Panc1 (cell line): ENCODE measurements around the gene AHCY. TPM values are rescaled to one million over a fixed set of nuclear protein-coding genes. Genes with fewer than 3 reads are reported as not detected.

Source experiments
- ATAC-seq: fragments of 200-7000 bp; cut with Tn5 transposase; 2 replicates; pipeline ENCODE4 v1.9.1; 2020; ENCODE audit warnings: mild to moderate bottlenecking, moderate library complexity
- BruUV-seq: library from RNA; stranded (reverse); fragments of 400-500 nt; replicated peaks from 2 replicates; lab custom pipeline; 2021; lab: Mats Ljungman, UMichigan
- CTCF ChIA-PET: fragments of 300-600 bp; sonication (Branson Sonifier 250); formaldehyde crosslinking; loops from one replicate; lab custom pipeline; 2022; ENCODE audit warnings: antibody characterized with exemption; lab: Charles Lee
- POLR2A ChIA-PET: fragments of 300-600 bp; sonication (Branson Sonifier 250); formaldehyde crosslinking; loops from one replicate; lab custom pipeline; 2022; ENCODE audit warnings: antibody characterized with exemption; lab: Charles Lee
- DNase-seq: peaks from one replicate; pipeline ENCODE4 v3.0.0-alpha.2; 2010; ENCODE audit warnings: low read depth, low spot score
- H3K27ac ChIP-seq: 2 replicates; pipeline ENCODE4 v1.5.1; 2011; ENCODE audit warnings: mild to moderate bottlenecking, low read length, inconsistent platforms
- H3K27me3 ChIP-seq: fragments of 200-500 bp; sonication (Bioruptor generic); 2 replicates; pipeline ENCODE4 v1.6.0; 2014; ENCODE audit warnings: low read length, inconsistent platforms; ENCODE audit not compliant: control insufficient read depth, insufficient read depth
- H3K36me3 ChIP-seq: fragments of 200-500 bp; sonication (Bioruptor generic); 2 replicates; pipeline ENCODE4 v1.5.1; 2014; ENCODE audit warnings: inconsistent platforms, mild to moderate bottlenecking, low read length, moderate library complexity; ENCODE audit not compliant: control insufficient read depth, insufficient read depth
- H3K4me1 ChIP-seq: 2 replicates; pipeline ENCODE4 v1.5.1; 2011; ENCODE audit warnings: inconsistent platforms, mild to moderate bottlenecking, low read length, moderate library complexity; ENCODE audit not compliant: control insufficient read depth, insufficient read depth
- H3K4me3 ChIP-seq, 2 experiments: 2 replicates each; pipeline ENCODE4 v1.5.1; 2011 to 2012; ENCODE audit warnings: low read depth in 2 of 2, low read length in 2 of 2, mild to moderate bottlenecking in 2 of 2, inconsistent platforms in 1 of 2, moderate library complexity in 1 of 2
- H3K9me3 ChIP-seq: fragments of 200-500 bp; sonication (Bioruptor generic); 2 replicates; pipeline ENCODE4 v1.5.1; 2014; ENCODE audit warnings: low read depth, mild to moderate bottlenecking, inconsistent platforms, low read length, moderate library complexity; ENCODE audit not compliant: control insufficient read depth, insufficient read depth
- CTCF ChIP-seq: fragments of 450-650 bp; IDR thresholded peaks from 2 replicates; pipeline ENCODE4 v1.5.1; 2017; ENCODE audit warnings: mild to moderate bottlenecking
- POLR2AphosphoS5 ChIP-seq: IDR thresholded peaks from 2 replicates; pipeline ENCODE4 v1.6.1; 2012; ENCODE audit warnings: mild to moderate bottlenecking, low read depth, low read length, moderate library complexity
- REST ChIP-seq, 2 experiments: IDR thresholded peaks; 2 replicates each; pipeline ENCODE4 v1.6.1; 2011 to 2012; ENCODE audit warnings: low read depth in 2 of 2, control low read depth in 1 of 2, low read length in 1 of 2, mild to moderate bottlenecking in 1 of 2, moderate library complexity in 1 of 2; ENCODE audit not compliant: insufficient read depth in 1 of 2
- SIN3A ChIP-seq: IDR thresholded peaks from 2 replicates; pipeline ENCODE4 v1.6.1; 2012; ENCODE audit warnings: low read depth, mild to moderate bottlenecking, low read length, moderate library complexity, borderline replicate concordance; ENCODE audit not compliant: insufficient read depth
- TCF7L2 ChIP-seq: IDR thresholded peaks from 2 replicates; pipeline ENCODE4 v1.6.1; 2011; ENCODE audit warnings: mild to moderate bottlenecking, low read depth, low read length, inconsistent platforms
- in situ Hi-C: cut with HindIII; loops from 2 replicates; pipeline ENCODE4 v1.10.0; 2016; ENCODE audit warnings: low sequenced_read_pairs, low pct_unique_long_range_greater_than_20kb
- intact Hi-C: fragments of 100-400 bp; cut with micrococcal nuclease; formaldehyde crosslinking; loops from one replicate; pipeline ENCODE4 v1.10.0; 2022; ENCODE audit not compliant: unreplicated experiment
- total RNA-seq: library from RNA; stranded (reverse); gene quantifications from one replicate; pipeline ENCODE4 v1.2.1, GENCODE V29; 2021; ENCODE audit not compliant: unreplicated experiment

The AHCY gene
- total RNA-seq, 1 experiment from 2014 or later, result 171 TPM

GRCh38 chr20:34301587-34302311 lies 1.4 kb downstream of the AHCY start:
- Histone ChIP-seq H3K27me3 (no peaks in the 10 kb centered on the region), H3K4me1 (peaks cover 28% of the 10 kb centered on the region), H3K36me3 (no peaks in the 10 kb centered on the region), H3K4me3 (peak overlapping the region; percentile 81 to 97), H3K27ac (peak overlapping the region; percentile 94), H3K9me3 (no peaks in the 10 kb centered on the region)
- no peak for ATAC-seq
- no peak for TF ChIP-seq SIN3A
- TF ChIP-seq REST (IDR thresholded peaks at IDR 0.05; ENCODE audit: insufficient read depth in 1 of 2, low read depth in 2 of 2, low read length in 1 of 2), result no peak
- no peak for TF ChIP-seq TCF7L2
- no peak for TF ChIP-seq CTCF
- no peak for TF ChIP-seq POLR2AphosphoS5
- no peak for DNase-seq
- BruUV-seq, result TSS peak; percentile 86
- in situ Hi-C loops (no loop called here), intact Hi-C loops (loop anchor here (10.0 kb wide), 1 partner anchor 107 kb away; no protein-coding TSS in a partner anchor)
- POLR2A ChIA-PET, result no interaction called here
- CTCF ChIA-PET, result interaction anchor here (0.6 to 0.7 kb wide), 2 partner anchors 468 to 857 kb away, joined by 3 read pairs; no protein-coding TSS in a partner anchor

GRCh38 chr20:34300809-34301586 lies 2.2 kb downstream of the AHCY start:
- Histone ChIP-seq H3K4me1 (peaks cover 28% of the 10 kb centered on the region), H3K27me3 (no peaks in the 10 kb centered on the region), H3K27ac (peak overlapping the region; percentile 39; the same call in 1 of the 2 replicates), H3K9me3 (no peaks in the 10 kb centered on the region), H3K4me3 (peak overlapping the region; percentile 1 to 81; a peak in 1 of 4 replicates), H3K36me3 (no peaks in the 10 kb centered on the region)
- intact Hi-C loops, result loop anchor here (10.0 kb wide), 1 partner anchor 106 kb away; no protein-coding TSS in a partner anchor
- no peak for ATAC-seq
- no peak for DNase-seq
- CTCF ChIA-PET, result interaction anchor here (0.6 kb wide), 1 partner anchor 469 kb away, joined by 3 read pairs; no protein-coding TSS in a partner anchor
- in situ Hi-C loops, result no loop called here
- TF ChIP-seq REST (IDR thresholded peaks at IDR 0.05; ENCODE audit: insufficient read depth in 1 of 2, low read depth in 2 of 2, low read length in 1 of 2) (no peak), SIN3A (no peak), TCF7L2 (no peak), POLR2AphosphoS5 (no peak; the same call in 1 of the 2 replicates), CTCF (no peak)
- POLR2A ChIA-PET, result no interaction called here
- no TSS peak for BruUV-seq
